Measurements from ENCODE around the gene MRPL34.

The MRPL34 gene

GRCh38 chr19:17282488-17283125 lies 23.1 kb upstream of the MRPL34 start:
- TF ChIP-seq, protein P1, sequence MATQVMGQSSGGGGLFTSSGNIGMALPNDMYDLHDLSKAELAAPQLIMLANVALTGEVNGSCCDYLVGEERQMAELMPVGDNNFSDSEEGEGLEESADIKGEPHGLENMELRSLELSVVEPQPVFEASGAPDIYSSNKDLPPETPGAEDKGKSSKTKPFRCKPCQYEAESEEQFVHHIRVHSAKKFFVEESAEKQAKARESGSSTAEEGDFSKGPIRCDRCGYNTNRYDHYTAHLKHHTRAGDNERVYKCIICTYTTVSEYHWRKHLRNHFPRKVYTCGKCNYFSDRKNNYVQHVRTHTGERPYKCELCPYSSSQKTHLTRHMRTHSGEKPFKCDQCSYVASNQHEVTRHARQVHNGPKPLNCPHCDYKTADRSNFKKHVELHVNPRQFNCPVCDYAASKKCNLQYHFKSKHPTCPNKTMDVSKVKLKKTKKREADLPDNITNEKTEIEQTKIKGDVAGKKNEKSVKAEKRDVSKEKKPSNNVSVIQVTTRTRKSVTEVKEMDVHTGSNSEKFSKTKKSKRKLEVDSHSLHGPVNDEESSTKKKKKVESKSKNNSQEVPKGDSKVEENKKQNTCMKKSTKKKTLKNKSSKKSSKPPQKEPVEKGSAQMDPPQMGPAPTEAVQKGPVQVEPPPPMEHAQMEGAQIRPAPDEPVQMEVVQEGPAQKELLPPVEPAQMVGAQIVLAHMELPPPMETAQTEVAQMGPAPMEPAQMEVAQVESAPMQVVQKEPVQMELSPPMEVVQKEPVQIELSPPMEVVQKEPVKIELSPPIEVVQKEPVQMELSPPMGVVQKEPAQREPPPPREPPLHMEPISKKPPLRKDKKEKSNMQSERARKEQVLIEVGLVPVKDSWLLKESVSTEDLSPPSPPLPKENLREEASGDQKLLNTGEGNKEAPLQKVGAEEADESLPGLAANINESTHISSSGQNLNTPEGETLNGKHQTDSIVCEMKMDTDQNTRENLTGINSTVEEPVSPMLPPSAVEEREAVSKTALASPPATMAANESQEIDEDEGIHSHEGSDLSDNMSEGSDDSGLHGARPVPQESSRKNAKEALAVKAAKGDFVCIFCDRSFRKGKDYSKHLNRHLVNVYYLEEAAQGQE (IDR thresholded peaks at IDR 0.05; ENCODE audit: insufficient read depth in 1 of 2, low read depth in 2 of 2, low read length in 2 of 2) = no peak
- peak; percentile 92 for TF ChIP-seq FOXP2 (optimal IDR thresholded peaks at IDR 0.05; ENCODE audit: borderline replicate concordance, extremely low read depth, extremely low read length, insufficient read depth)

GRCh38 chr19:17283504-17283996 lies 22.1 kb upstream of the MRPL34 start:
- TF ChIP-seq FOXP2 (optimal IDR thresholded peaks at IDR 0.05; ENCODE audit: borderline replicate concordance, extremely low read depth, extremely low read length, insufficient read depth) (no peak), POLR2AphosphoS5 (IDR thresholded peaks at IDR 0.05; ENCODE audit: low read depth, low read length) (no peak), TAF1 (IDR thresholded peaks at IDR 0.05; ENCODE audit: borderline replicate concordance, insufficient read depth, low read length) (no peak)
- TF ChIP-seq, protein P1 (IDR thresholded peaks at IDR 0.05; ENCODE audit: insufficient read depth in 1 of 2, low read depth in 2 of 2, low read length in 2 of 2) = no peak

DNA sequence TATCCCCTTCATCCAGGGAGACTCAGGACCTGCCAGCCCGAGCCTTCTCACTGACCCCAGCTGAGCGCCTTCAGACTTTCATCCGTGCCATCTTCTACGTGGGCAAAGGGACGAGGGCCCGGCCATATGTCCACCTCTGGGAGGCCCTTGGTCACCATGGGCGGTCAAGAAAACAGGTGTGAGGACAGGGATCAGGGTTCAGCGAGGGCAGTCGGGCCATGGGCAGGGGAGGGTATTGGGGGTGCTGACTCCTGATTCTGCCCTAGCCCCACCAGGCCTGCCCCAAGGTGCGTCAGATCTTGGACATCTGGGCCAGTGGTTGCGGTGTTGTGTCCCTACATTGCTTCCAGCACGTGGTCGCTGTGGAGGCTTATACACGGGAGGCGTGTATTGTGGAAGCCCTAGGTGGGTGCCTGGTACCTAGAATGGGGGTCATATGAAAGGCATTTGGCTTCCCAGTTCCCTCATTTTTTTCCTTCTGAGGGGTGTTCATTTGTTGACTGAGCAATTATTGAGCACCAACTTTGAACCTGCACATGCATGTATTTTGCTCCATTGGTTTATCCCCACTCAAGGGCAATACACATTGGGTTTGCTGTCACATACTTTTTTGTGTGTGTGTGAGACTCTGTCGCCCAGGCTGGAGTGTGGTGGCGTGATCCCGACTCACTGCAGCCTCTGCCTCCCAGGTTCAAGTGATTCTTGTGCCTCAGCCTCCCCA lies 20.1 kb upstream of the MRPL34 start:
- TF ChIP-seq FOXP2 (optimal IDR thresholded peaks at IDR 0.05; ENCODE audit: borderline replicate concordance, extremely low read depth, extremely low read length, insufficient read depth) = no peak
- TF ChIP-seq, protein P1 (IDR thresholded peaks at IDR 0.05; ENCODE audit: insufficient read depth in 1 of 2, low read depth in 2 of 2, low read length in 2 of 2) = no peak
- TF ChIP-seq SIN3A (IDR thresholded peaks at IDR 0.05; ENCODE audit: borderline replicate concordance, insufficient read depth, low read length) = no peak
- TF ChIP-seq TAF1 (IDR thresholded peaks at IDR 0.05; ENCODE audit: borderline replicate concordance, insufficient read depth, low read length) = no peak
- no peak for TF ChIP-seq POLR2AphosphoS5 (IDR thresholded peaks at IDR 0.05; ENCODE audit: low read depth, low read length)

DNA sequence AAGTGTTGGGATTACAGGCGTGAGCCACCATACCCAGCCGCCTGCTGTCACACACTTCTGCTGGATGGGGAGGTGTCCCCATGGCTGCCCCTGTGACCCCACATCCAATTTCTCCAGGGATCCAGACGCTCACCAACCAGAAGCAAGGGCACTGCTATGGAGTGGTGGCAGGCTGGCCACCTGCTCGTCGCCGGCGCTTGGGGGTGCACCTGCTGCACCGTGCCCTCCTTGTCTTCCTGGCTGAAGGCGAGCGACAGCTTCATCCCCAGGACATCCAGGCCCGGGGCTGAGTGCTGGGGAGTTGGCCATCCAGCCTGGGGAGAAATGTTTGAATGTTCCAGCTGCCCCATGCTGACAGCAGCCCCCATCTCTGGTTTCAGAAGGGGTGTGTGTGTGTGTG lies 19.4 kb upstream of the MRPL34 start:
- TF ChIP-seq TAF1 (IDR thresholded peaks at IDR 0.05; ENCODE audit: borderline replicate concordance, insufficient read depth, low read length) (no peak), POLR2AphosphoS5 (IDR thresholded peaks at IDR 0.05; ENCODE audit: low read depth, low read length) (no peak), FOXP2 (optimal IDR thresholded peaks at IDR 0.05; ENCODE audit: borderline replicate concordance, extremely low read depth, extremely low read length, insufficient read depth) (no peak), SIN3A (IDR thresholded peaks at IDR 0.05; ENCODE audit: borderline replicate concordance, insufficient read depth, low read length) (no peak)
- TF ChIP-seq, protein P1 (IDR thresholded peaks at IDR 0.05; ENCODE audit: insufficient read depth in 1 of 2, low read depth in 2 of 2, low read length in 2 of 2) = no peak

Measured in PFSK-1 (cell line).